Large intestine (tissue), 3 donors: ENCODE data around the gene ATP5F1D. TPM values are rescaled to one million over a fixed set of nuclear protein-coding genes. Genes with fewer than 3 reads are reported as not detected.

ENCODE experiments used
- DNase-seq, 2 donors: peaks; one replicate each; pipeline versions ENCODE4 v3.0.0 to v3.0.0-alpha.2; 2013
- H3K27ac ChIP-seq: one replicate; pipeline ENCODE4 v1.5.1; 2013; ENCODE audit warnings: low read length
- H3K27me3 ChIP-seq: 2 replicates; pipeline ENCODE4 v1.6.1; 2013; ENCODE audit warnings: low read length; ENCODE audit not compliant: control insufficient read depth, insufficient read depth
- H3K36me3 ChIP-seq: 2 replicates; pipeline ENCODE4 v1.6.1; 2013; ENCODE audit warnings: low read length; ENCODE audit not compliant: control insufficient read depth, insufficient read depth
- H3K4me1 ChIP-seq: one replicate; pipeline ENCODE4 v1.6.1; 2013; ENCODE audit warnings: low read length; ENCODE audit not compliant: control insufficient read depth, insufficient read depth
- H3K4me3 ChIP-seq: one replicate; pipeline ENCODE4 v1.5.1; 2013; ENCODE audit warnings: low read length
- H3K9me3 ChIP-seq: one replicate; pipeline ENCODE4 v1.6.1; 2013; ENCODE audit warnings: mild to moderate bottlenecking, low read depth, low read length, moderate library complexity; ENCODE audit not compliant: control insufficient read depth
- WGBS: methylation state at CpG from one replicate; pipeline ENCODE4 v1.1.5; 2013; ENCODE audit warnings: low lambda C conversion rate; ENCODE audit not compliant: insufficient coverage; 5-methylcytosine and 5-hydroxymethylcytosine counted together
- polyA plus RNA-seq: library from polyadenylated mRNA; unstranded; fragments of 120-200 nt; gene quantifications from one replicate; pipeline ENCODE4 v1.2.1, GENCODE V29; 2013

The ATP5F1D gene
- polyA plus RNA-seq, 1 donor, result 136 TPM

GRCh38 chr19:1291761-1292418 is 50.3 kb downstream of the ATP5F1D start:
- WGBS, result no CpG with 5 or more reads among the region's 25 CpGs
- peak overlapping the region; percentile 15 for H3K4me3 ChIP-seq
- DNase-seq, result peak; percentile 60 to 76
- H3K4me1 ChIP-seq, result peaks cover 47% of the 10 kb centered on the region
- peak overlapping the region; percentile 91 for H3K27ac ChIP-seq
- no peaks in the 10 kb centered on the region for H3K9me3 ChIP-seq
- H3K36me3 ChIP-seq, result no peaks in the 10 kb centered on the region
- H3K27me3 ChIP-seq, result peaks cover 2% of the 10 kb centered on the region

GRCh38 chr19:1292419-1293151 is 51.0 kb downstream of the ATP5F1D start:
- Histone ChIP-seq H3K36me3 (no peaks in the 10 kb centered on the region), H3K9me3 (no peaks in the 10 kb centered on the region), H3K4me3 (no peak overlapping the region), H3K27me3 (no peaks in the 10 kb centered on the region), H3K27ac (peak overlapping the region; percentile 91), H3K4me1 (peaks cover 47% of the 10 kb centered on the region)
- DNase-seq, result no peak
- WGBS, result no CpG with 5 or more reads among the region's 17 CpGs

GRCh38 chr19:1293782-1294604 is 52.4 kb downstream of the ATP5F1D start:
- no CpG with 5 or more reads among the region's 35 CpGs for WGBS
- DNase-seq, result no peak
- H3K27me3 ChIP-seq, result no peaks in the 10 kb centered on the region

More at GRCh38 chr19:1293782-1294604, 52.4 kb downstream of the ATP5F1D start:
- Histone ChIP-seq H3K4me1 (peaks cover 47% of the 10 kb centered on the region), H3K4me3 (no peak overlapping the region), H3K36me3 (peaks cover 4% of the 10 kb centered on the region), H3K9me3 (no peaks in the 10 kb centered on the region), H3K27ac (no peak overlapping the region)

Other genes starting within 250 kb of the ATP5F1D start
- 0.22 TPM for gene GRIN3B, start 241.3 kb upstream of the ATP5F1D start, polyA plus RNA-seq
- gene TMEM259, start 220.6 kb upstream of the ATP5F1D start, polyA plus RNA-seq, result 144 TPM
- not detected for gene RNU6-2, start 220.2 kb upstream of the ATP5F1D start, polyA plus RNA-seq
- gene CNN2, start 215.1 kb upstream of the ATP5F1D start, polyA plus RNA-seq, result 31.5 TPM
- 5.7 TPM for gene ABCA7, start 201.6 kb upstream of the ATP5F1D start, polyA plus RNA-seq
- gene ARHGAP45, start 174.6 kb upstream of the ATP5F1D start, polyA plus RNA-seq, result 14.0 TPM
- 130 TPM for gene POLR2E, start 146.4 kb upstream of the ATP5F1D start, polyA plus RNA-seq
- 394 TPM for gene GPX4, start 137.8 kb upstream of the ATP5F1D start, polyA plus RNA-seq
- 25.1 TPM for gene SBNO2, start 67.5 kb upstream of the ATP5F1D start, polyA plus RNA-seq
- 67.1 TPM for gene STK11, start 36.0 kb upstream of the ATP5F1D start, polyA plus RNA-seq
- 2.0 TPM for gene CBARP, start 3.7 kb upstream of the ATP5F1D start, polyA plus RNA-seq
- 110 TPM for gene MIDN, start 6.8 kb downstream of the ATP5F1D start, polyA plus RNA-seq
- 564 TPM for gene CIRBP, start 27.6 kb downstream of the ATP5F1D start, polyA plus RNA-seq
- 37.4 TPM for gene FAM174C, start 33.8 kb downstream of the ATP5F1D start, polyA plus RNA-seq
- gene EFNA2, start 44.1 kb downstream of the ATP5F1D start, polyA plus RNA-seq, result 25.6 TPM
- 91.9 TPM for gene NDUFS7, start 142.2 kb downstream of the ATP5F1D start, polyA plus RNA-seq
- 16.0 TPM for gene GAMT, start 159.8 kb downstream of the ATP5F1D start, polyA plus RNA-seq
- 97.8 TPM for gene DAZAP1, start 165.8 kb downstream of the ATP5F1D start, polyA plus RNA-seq
- 1,404 TPM for gene RPS15, start 196.6 kb downstream of the ATP5F1D start, polyA plus RNA-seq
- 5.6 TPM for gene APC2, start 208.4 kb downstream of the ATP5F1D start, polyA plus RNA-seq
- 29.8 TPM for gene C19orf25, start 237.5 kb downstream of the ATP5F1D start, polyA plus RNA-seq
- gene PCSK4, start 248.6 kb downstream of the ATP5F1D start, polyA plus RNA-seq, result 4.7 TPM
- gene REEP6, start 249.4 kb downstream of the ATP5F1D start, polyA plus RNA-seq, result 228 TPM